Brain microvascular endothelial cell (primary cell): Measurements from ENCODE around the gene HOXB3.

Experiments
- DNase-seq: peaks from one replicate; pipeline ENCODE4 v3.0.0-alpha.2; 2020
- H3K27ac ChIP-seq: fragments of 250-450 bp; sonication (Bioruptor Pico); 2 replicates; pipeline ENCODE4 v1.5.1; 2020; ENCODE audit warnings: mild to moderate bottlenecking, moderate library complexity
- H3K27me3 ChIP-seq: fragments of 250-450 bp; sonication (Bioruptor Pico); replicated peaks from 2 replicates; pipeline ENCODE4 v1.5.1; 2020; ENCODE audit warnings: mild to moderate bottlenecking
- H3K36me3 ChIP-seq: fragments of 250-450 bp; sonication (Bioruptor Pico); replicated peaks from 2 replicates; pipeline ENCODE4 v1.5.1; 2020; ENCODE audit warnings: mild to moderate bottlenecking
- H3K4me3 ChIP-seq: 2 replicates; pipeline ENCODE4 v1.5.1; 2011; ENCODE audit warnings: low read depth, mild to moderate bottlenecking, control low read depth, low read length, moderate library complexity
- CTCF ChIP-seq: IDR thresholded peaks from 2 replicates; pipeline ENCODE4 v1.5.1; 2011; ENCODE audit warnings: low read depth, mild to moderate bottlenecking, moderate library complexity, low read length, control low read depth, inconsistent platforms; ENCODE audit errors: missing control alignments
- in situ Hi-C: cut with HindIII; loops from 2 replicates; pipeline ENCODE4 v1.10.0; 2017; ENCODE audit warnings: low sequenced_read_pairs, low pct_ligation_motif_present

HOXB3 gene

GRCh38 chr17:48528153-48528935 lies 61.7 kb downstream of the HOXB3 start:
- in situ Hi-C loops, result no loop called here
- Histone ChIP-seq H3K4me3 (no peak overlapping the region), H3K27me3 (peaks cover 79% of the 10 kb centered on the region), H3K36me3 (no peaks in the 10 kb centered on the region), H3K27ac (no peak overlapping the region)
- no peak for DNase-seq
- no peak for TF ChIP-seq CTCF

GRCh38 chr17:48527547-48527932 lies 62.5 kb downstream of the HOXB3 start:
- in situ Hi-C loops, result no loop called here
- DNase-seq, result no peak
- Histone ChIP-seq H3K4me3 (no peak overlapping the region), H3K36me3 (no peaks in the 10 kb centered on the region), H3K27me3 (peaks cover 82% of the 10 kb centered on the region), H3K27ac (no peak overlapping the region)
- no peak for TF ChIP-seq CTCF

- Histone ChIP-seq H3K27me3 (peaks cover 80% of the 10 kb centered on the region), H3K4me3 (no peak overlapping the region), H3K27ac (no peak overlapping the region), H3K36me3 (no peaks in the 10 kb centered on the region)
- no peak for DNase-seq
- TF ChIP-seq CTCF, result no peak
- in situ Hi-C loops, result no loop called here
Measured at GRCh38 chr17:48526608-48527546, 63.2 kb downstream of the HOXB3 start.

- DNase-seq, result no peak
- H3K36me3 ChIP-seq, result no peaks in the 10 kb centered on the region
- no peak overlapping the region for H3K27ac ChIP-seq
- H3K27me3 ChIP-seq, result peaks cover 56% of the 10 kb centered on the region
- peak; percentile 48 for TF ChIP-seq CTCF
- H3K4me3 ChIP-seq, result no peak overlapping the region
- in situ Hi-C loops, result no loop called here
Measured at GRCh38 chr17:48523010-48523409, 67.0 kb downstream of the HOXB3 start.

GRCh38 chr17:48522031-48522653 lies 67.9 kb downstream of the HOXB3 start:
- TF ChIP-seq CTCF, result no peak
- DNase-seq, result no peak
- peaks cover 53% of the 10 kb centered on the region for H3K27me3 ChIP-seq

More at GRCh38 chr17:48522031-48522653, 67.9 kb downstream of the HOXB3 start:
- in situ Hi-C loops, result no loop called here
- Histone ChIP-seq H3K4me3 (no peak overlapping the region), H3K27ac (no peak overlapping the region), H3K36me3 (no peaks in the 10 kb centered on the region)
